ENCODE measurements around the gene SFTA2. TPM values are rescaled to one million over a fixed set of nuclear protein-coding genes. Genes with fewer than 3 reads are reported as not detected.
"Not testable (repeated sequence)": the region's sequence is repeated elsewhere in the genome, so short reads cannot be mapped to it uniquely, and the experiment has no call there.

The SFTA2 gene
- total RNA-seq, 3 donors from 2014 or later (not counting 1 experiment from before 2014, with no cell fraction given): not detected

DNA sequence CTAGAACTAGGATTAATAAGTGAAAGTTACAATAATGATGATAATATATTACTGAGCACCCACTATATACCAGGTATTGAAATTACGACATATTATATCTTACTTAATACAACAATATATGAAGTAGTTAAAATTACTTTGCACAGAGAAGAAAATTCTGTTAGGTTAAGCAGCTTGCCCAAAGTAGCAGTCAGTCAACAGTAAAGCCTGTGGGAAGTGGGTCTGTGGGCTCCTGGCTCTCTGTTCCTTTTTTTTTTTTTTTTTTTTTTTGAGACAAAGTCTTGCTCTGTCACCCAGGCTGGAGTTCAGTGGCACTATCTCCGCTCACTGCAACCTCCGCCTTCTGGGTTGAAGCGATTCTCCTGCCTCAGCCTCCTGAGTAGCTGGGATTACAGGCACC is 28.7 kb downstream of the SFTA2 start:
- H3K4me1 Mint-ChIP-seq: peaks cover 6 to 7% of the 10 kb centered on the region in 2 donors
- Histone ChIP-seq H3K36me3 (ENCODE audit: control insufficient read depth, insufficient read depth, low read length) (no peaks in the 10 kb centered on the region), H3K4me3 (ENCODE audit: low read length) (no peak overlapping the region), H3K4me1 (ENCODE audit: control insufficient read depth, insufficient read depth, low read length) (peaks cover 7% of the 10 kb centered on the region), H3K27me3 (ENCODE audit: control insufficient read depth, insufficient read depth, low read length) (no peaks in the 10 kb centered on the region), H3K27ac (ENCODE audit: low read length) (no peak overlapping the region), H3K9me3 (ENCODE audit: control insufficient read depth, insufficient read depth, low read length) (no peaks in the 10 kb centered on the region)
- H3K36me3 Mint-ChIP-seq: no peaks in the 10 kb centered on the region
- ATAC-seq: no peak
- peaks cover 0 to 7% of the 10 kb centered on the region in 2 donors for H3K27me3 Mint-ChIP-seq (ENCODE audit: low read depth in 2 of 2)
- intact Hi-C loops (cut with micrococcal nuclease): no loop called here
- no peak for TF ChIP-seq CTCF (IDR thresholded peaks at IDR 0.05)
- H3K4me3 Mint-ChIP-seq: no peak overlapping the region
- no peak for DNase-seq
- 79% methylated on average over 3 of the region's 4 CpGs for WGBS (ENCODE audit: insufficient coverage)
- no peak overlapping the region for H3K27ac Mint-ChIP-seq
- H3K9me3 Mint-ChIP-seq: no peaks in the 10 kb centered on the region

GRCh38 chr6:30902709-30903108 is 29.3 kb downstream of the SFTA2 start:
- no peaks in the 10 kb centered on the region for H3K9me3 ChIP-seq (ENCODE audit: control insufficient read depth, insufficient read depth, low read length)
- TF ChIP-seq CTCF (IDR thresholded peaks at IDR 0.05): no peak
- H3K4me3 Mint-ChIP-seq: no peak overlapping the region
- H3K4me3 ChIP-seq (ENCODE audit: low read length): no peak overlapping the region
- H3K36me3 Mint-ChIP-seq: no peaks in the 10 kb centered on the region
- peaks cover 0 to 7% of the 10 kb centered on the region in 2 donors for H3K27me3 Mint-ChIP-seq (ENCODE audit: low read depth in 2 of 2)
- H3K27ac ChIP-seq (ENCODE audit: low read length): no peak overlapping the region
- peaks cover 5% of the 10 kb centered on the region for H3K4me1 ChIP-seq (ENCODE audit: control insufficient read depth, insufficient read depth, low read length)
- peaks cover 1 to 2% of the 10 kb centered on the region in 2 donors for H3K4me1 Mint-ChIP-seq
- H3K27me3 ChIP-seq (ENCODE audit: control insufficient read depth, insufficient read depth, low read length): no peaks in the 10 kb centered on the region
- intact Hi-C loops (cut with micrococcal nuclease): no loop called here
- no peak overlapping the region for H3K27ac Mint-ChIP-seq
- ATAC-seq: no peak
- DNase-seq: no peak
- no peaks in the 10 kb centered on the region for H3K9me3 Mint-ChIP-seq
- H3K36me3 ChIP-seq (ENCODE audit: control insufficient read depth, insufficient read depth, low read length): no peaks in the 10 kb centered on the region
- WGBS (ENCODE audit: insufficient coverage): 39% methylated on average over 5 of the region's 5 CpGs

DNA sequence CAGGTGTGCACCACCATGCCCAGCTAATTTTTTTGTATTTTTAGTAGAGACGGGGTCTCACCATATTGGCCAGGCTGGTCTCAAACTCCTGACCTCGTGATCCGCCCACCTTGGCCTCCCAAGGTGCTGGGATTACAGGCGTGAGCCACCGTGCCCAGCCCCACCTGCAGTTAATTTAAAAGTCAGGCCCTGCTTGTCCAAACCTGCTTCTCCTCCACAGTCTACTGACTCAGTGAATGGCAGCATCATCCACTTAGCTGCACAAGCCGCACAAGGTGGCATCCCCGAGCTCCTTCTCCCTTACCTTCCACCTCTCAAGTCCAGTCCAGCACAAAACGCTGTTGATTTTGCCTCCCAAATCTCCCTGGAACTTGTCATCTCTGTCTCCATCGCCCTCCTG is 29.8 kb downstream of the SFTA2 start:
- H3K4me1 ChIP-seq (ENCODE audit: control insufficient read depth, insufficient read depth, low read length); intact Hi-C loops (cut with micrococcal nuclease); H3K27ac ChIP-seq (ENCODE audit: low read length); H3K27me3 ChIP-seq (ENCODE audit: control insufficient read depth, insufficient read depth, low read length); H3K4me3 Mint-ChIP-seq; H3K36me3 Mint-ChIP-seq; H3K9me3 ChIP-seq (ENCODE audit: control insufficient read depth, insufficient read depth, low read length); H3K9me3 Mint-ChIP-seq; H3K27ac Mint-ChIP-seq; DNase-seq; ATAC-seq; H3K4me3 ChIP-seq (ENCODE audit: low read length); H3K4me1 Mint-ChIP-seq; H3K36me3 ChIP-seq (ENCODE audit: control insufficient read depth, insufficient read depth, low read length); H3K27me3 Mint-ChIP-seq (ENCODE audit: low read depth in 2 of 2): not testable (repeated sequence)
- WGBS (ENCODE audit: insufficient coverage): 89% methylated on average over 9 of the region's 9 CpGs

GRCh38 chr6:30901436-30901835 is 30.5 kb downstream of the SFTA2 start:
- no peaks in the 10 kb centered on the region for H3K9me3 Mint-ChIP-seq
- ATAC-seq: no peak

More at GRCh38 chr6:30901436-30901835, 30.5 kb downstream of the SFTA2 start:
- intact Hi-C loops (cut with micrococcal nuclease): no loop called here
- H3K36me3 ChIP-seq (ENCODE audit: control insufficient read depth, insufficient read depth, low read length): no peaks in the 10 kb centered on the region
- Mint-ChIP-seq H3K36me3 (no peaks in the 10 kb centered on the region), H3K27ac (no peak overlapping the region), H3K4me1 (no peaks in the 10 kb centered on the region), H3K4me3 (no peak overlapping the region), H3K27me3 (ENCODE audit: low read depth in 2 of 2) (peaks cover 0 to 7% of the 10 kb centered on the region in 2 donors)
- no peak overlapping the region for H3K4me3 ChIP-seq (ENCODE audit: low read length)
- H3K27me3 ChIP-seq (ENCODE audit: control insufficient read depth, insufficient read depth, low read length): no peaks in the 10 kb centered on the region
- no peak for DNase-seq
- H3K4me1 ChIP-seq (ENCODE audit: control insufficient read depth, insufficient read depth, low read length): no peaks in the 10 kb centered on the region
- no peak for TF ChIP-seq CTCF (IDR thresholded peaks at IDR 0.05)
- H3K27ac ChIP-seq (ENCODE audit: low read length): no peak overlapping the region
- H3K9me3 ChIP-seq (ENCODE audit: control insufficient read depth, insufficient read depth, low read length): no peaks in the 10 kb centered on the region
